Measurements from ENCODE around the gene LNPEP. TPM values are rescaled to one million over a fixed set of nuclear protein-coding genes. Genes with fewer than 3 reads are reported as not detected.
"Not testable (repeated sequence)": the region's sequence is repeated elsewhere in the genome, so short reads cannot be mapped to it uniquely, and the experiment has no call there.

The LNPEP gene
- total RNA-seq, 1 donor from 2014 or later, result 39.4 TPM

DNA sequence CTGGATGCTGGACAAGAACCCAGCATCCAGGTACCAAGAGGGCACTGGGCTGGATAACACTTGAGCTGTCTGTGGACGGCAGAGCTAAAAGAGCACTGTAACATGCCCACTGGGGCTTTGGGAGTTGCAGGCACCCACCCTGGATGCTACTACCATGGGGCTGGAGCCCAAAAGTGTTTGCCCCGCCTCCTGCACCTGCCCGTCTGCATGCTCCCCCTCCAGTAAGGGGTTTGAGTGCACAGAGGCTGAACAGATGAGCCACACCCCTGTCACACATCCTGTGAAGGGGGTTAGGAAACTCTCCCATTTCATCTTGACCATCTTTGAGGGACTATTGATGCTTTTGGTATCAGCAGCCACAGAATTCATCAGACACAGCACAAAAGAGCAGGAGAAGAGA lies 137.5 kb downstream of the LNPEP start:
- no peak overlapping the region for H3K4me3 Mint-ChIP-seq
- no peaks in the 10 kb centered on the region for H3K9me3 Mint-ChIP-seq
- intact Hi-C loops (cut with micrococcal nuclease), result no loop called here
- no peak overlapping the region for H3K27ac Mint-ChIP-seq
- no peaks in the 10 kb centered on the region for H3K4me1 Mint-ChIP-seq
- no peaks in the 10 kb centered on the region for H3K36me3 Mint-ChIP-seq (ENCODE audit: low read depth)
- peaks cover 3% of the 10 kb centered on the region for H3K27me3 Mint-ChIP-seq
- DNase-seq, result no peak

DNA sequence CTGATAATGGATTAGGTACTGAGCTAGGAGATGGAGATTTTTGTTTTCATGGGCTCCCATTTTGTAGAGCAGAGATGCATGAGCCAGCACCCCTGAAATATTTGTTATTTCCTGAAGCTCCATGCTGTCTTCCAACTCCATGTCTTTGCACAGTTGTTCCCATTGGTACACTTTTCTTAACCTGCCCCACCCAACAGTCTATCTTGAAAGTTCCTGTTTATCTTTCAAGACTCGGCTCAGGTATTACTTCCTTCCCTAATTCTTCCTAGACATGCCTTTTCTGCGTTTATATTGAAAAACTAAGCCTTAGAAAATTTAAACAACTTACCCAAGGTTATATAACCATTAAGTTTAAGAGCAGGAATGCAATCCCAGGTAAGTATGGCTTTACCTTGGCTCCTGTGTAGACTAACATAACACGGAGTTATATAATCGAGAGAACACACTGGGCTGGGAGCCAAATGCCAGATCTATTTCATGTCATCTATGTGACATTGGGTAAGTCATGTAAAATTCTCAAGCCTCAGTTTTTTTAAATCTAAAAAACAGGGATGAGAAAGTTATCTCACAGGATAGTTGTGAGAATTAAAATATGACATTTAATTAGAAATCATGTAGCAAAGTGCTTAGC lies 139.1 kb downstream of the LNPEP start:
- no peak overlapping the region for H3K4me3 Mint-ChIP-seq

GRCh38 chr5:97075649-97076048 lies 139.8 kb downstream of the LNPEP start:
- peaks cover 4% of the 10 kb centered on the region for H3K4me1 Mint-ChIP-seq
- intact Hi-C loops (cut with micrococcal nuclease), result no loop called here
- H3K36me3 Mint-ChIP-seq (ENCODE audit: low read depth), result no peaks in the 10 kb centered on the region
- H3K9me3 Mint-ChIP-seq, result no peaks in the 10 kb centered on the region
- peaks cover 7% of the 10 kb centered on the region for H3K27me3 Mint-ChIP-seq
- DNase-seq, result no peak
- no peak overlapping the region for H3K27ac Mint-ChIP-seq
- H3K4me3 Mint-ChIP-seq, result no peak overlapping the region

More for the DNA sequence above, 139.1 kb downstream of the LNPEP start:
- Mint-ChIP-seq H3K9me3 (no peaks in the 10 kb centered on the region), H3K4me1 (peaks cover 4% of the 10 kb centered on the region), H3K27ac (no peak overlapping the region), H3K36me3 (ENCODE audit: low read depth) (no peaks in the 10 kb centered on the region), H3K27me3 (peaks cover 7% of the 10 kb centered on the region)
- DNase-seq, result no peak
- intact Hi-C loops (cut with micrococcal nuclease), result no loop called here

- intact Hi-C loops (cut with micrococcal nuclease), result no loop called here
- Mint-ChIP-seq H3K36me3 (ENCODE audit: low read depth) (no peaks in the 10 kb centered on the region), H3K27ac (no peak overlapping the region), H3K27me3 (peaks cover 10% of the 10 kb centered on the region), H3K4me3 (no peak overlapping the region), H3K9me3 (no peaks in the 10 kb centered on the region), H3K4me1 (peaks cover 6% of the 10 kb centered on the region)
- DNase-seq, result no peak
Observed at GRCh38 chr5:97076098-97076497, 140.2 kb downstream of the LNPEP start.

DNA sequence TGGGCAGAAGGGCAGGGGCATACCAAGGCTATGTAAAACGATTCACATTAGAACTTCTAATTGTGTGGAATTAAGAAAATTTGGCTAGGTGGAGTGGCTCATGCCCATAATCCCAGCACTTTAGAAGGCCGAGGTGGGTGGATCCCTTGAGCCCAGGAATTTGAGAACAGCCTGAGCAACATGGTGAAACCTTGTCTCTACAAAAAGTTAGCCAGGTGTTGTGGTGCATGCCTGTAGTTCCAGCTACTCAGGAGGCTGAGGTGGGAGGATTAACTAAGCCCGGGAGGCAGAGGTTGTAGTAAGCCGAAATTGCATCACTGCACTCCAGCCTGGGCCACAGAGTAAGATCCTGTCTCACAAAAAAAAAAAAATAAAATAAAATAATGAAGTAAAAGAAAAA lies 141.4 kb downstream of the LNPEP start:
- intact Hi-C loops (cut with micrococcal nuclease), result no loop called here
- H3K4me1 Mint-ChIP-seq, result peaks cover 12% of the 10 kb centered on the region
- H3K9me3 Mint-ChIP-seq, result no peaks in the 10 kb centered on the region
- no peak overlapping the region for H3K4me3 Mint-ChIP-seq
- H3K27me3 Mint-ChIP-seq, result peaks cover 13% of the 10 kb centered on the region
- H3K27ac Mint-ChIP-seq, result no peak overlapping the region
- H3K36me3 Mint-ChIP-seq (ENCODE audit: low read depth), result no peaks in the 10 kb centered on the region
- DNase-seq, result no peak

DNA sequence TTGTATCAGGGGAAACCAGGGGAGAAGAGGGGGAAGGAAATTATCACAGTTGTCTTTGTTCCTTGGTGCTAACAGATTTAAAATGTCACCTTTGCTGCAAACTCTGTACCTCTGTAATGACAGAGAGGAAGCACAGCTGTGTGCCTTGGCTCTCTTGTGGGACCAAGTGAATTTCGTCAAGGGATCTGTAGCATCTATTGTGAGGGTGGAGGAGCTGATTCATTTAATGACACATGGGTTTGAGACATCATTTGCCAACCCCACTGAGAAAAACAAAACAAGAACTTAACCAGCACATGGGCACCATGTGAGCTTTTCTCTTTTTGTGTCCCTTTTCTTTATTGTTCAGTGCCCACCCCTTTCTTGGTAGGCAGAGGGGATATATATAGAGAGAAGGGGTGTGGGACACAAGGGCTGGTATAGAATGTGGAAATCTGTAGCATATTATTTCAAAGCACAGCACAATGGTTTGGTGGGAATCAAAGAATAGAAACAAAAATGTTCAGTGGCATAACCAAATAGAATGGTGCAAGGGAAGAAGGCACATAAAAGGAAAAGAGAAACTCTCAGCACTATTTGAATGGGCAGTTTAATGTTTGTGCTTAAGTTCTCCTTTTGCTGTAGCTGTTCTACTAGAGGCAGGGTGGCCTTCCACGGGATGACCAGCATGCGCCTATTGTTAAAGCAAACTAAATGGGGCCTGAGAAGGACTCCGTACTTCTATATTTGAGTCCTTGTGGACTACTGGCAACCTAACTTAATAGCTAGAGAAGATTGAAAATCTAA lies 143.3 kb downstream of the LNPEP start:
- DNase-seq, result no peak
- Mint-ChIP-seq H3K4me1 (peaks cover 13% of the 10 kb centered on the region), H3K27ac (no peak overlapping the region), H3K36me3 (ENCODE audit: low read depth) (no peaks in the 10 kb centered on the region), H3K27me3 (peaks cover 23% of the 10 kb centered on the region), H3K9me3 (peaks cover 1% of the 10 kb centered on the region), H3K4me3 (no peak overlapping the region)
- intact Hi-C loops (cut with micrococcal nuclease), result no loop called here

- H3K36me3 Mint-ChIP-seq (ENCODE audit: low read depth); DNase-seq; H3K9me3 Mint-ChIP-seq; intact Hi-C loops (cut with micrococcal nuclease); H3K4me3 Mint-ChIP-seq; H3K27ac Mint-ChIP-seq: not testable (repeated sequence)
- Mint-ChIP-seq H3K4me1 (peaks cover 11% of the 10 kb centered on the region), H3K27me3 (peaks cover 31% of the 10 kb centered on the region)
Observed at GRCh38 chr5:97084782-97085458, 149.0 kb downstream of the LNPEP start.

DNA sequence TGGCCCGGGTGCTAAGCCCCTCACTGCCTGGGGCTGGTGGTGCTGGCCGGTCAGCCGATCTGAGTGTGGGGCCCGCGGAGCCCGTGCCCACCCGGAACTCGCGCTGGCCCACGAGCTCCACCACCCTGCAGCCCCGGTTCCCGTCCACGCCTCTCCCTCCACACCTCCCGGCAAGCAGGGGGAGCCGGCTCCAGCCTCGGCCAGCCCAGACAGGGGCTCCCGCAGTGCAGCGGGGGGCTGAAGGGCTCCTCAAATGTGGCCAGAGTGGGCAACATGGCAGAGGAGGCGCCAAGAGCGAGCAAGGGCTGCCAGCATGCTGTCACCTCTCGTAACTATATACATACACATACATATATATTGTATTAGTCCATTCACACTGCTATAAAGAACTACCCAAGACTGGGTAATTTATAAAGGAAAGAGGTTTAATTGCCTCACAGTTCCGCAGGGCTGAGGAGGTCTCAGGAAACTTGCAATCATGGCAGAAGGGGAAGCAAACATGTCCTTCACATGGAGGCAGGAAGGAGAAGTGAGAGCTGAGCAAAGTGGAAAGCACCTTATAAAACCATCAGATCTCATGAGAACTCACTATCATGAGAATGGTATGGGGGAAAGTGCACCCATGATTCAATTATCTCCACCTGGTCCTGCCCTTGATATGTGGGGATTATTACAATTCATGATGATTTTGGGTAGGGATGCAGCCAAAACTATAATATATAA lies 149.7 kb downstream of the LNPEP start:
- Mint-ChIP-seq H3K9me3 (peaks cover 7% of the 10 kb centered on the region), H3K36me3 (ENCODE audit: low read depth) (no peaks in the 10 kb centered on the region), H3K4me1 (peaks cover 11% of the 10 kb centered on the region), H3K27me3 (peaks cover 34% of the 10 kb centered on the region), H3K27ac (no peak overlapping the region), H3K4me3 (no peak overlapping the region)
- no peak for DNase-seq
- intact Hi-C loops (cut with micrococcal nuclease), result no loop called here

Other genes with a start within 250 kb of the LNPEP start
- gene ERAP1, start 128.1 kb upstream of the LNPEP start, total RNA-seq, result 91.6 and 99.1 TPM in 2 replicates
- gene ERAP2, start 59.6 kb upstream of the LNPEP start, total RNA-seq, result 48.9 and 51.3 TPM in 2 replicates
- not detected in 2 replicates for gene LIX1, start 206.5 kb downstream of the LNPEP start, total RNA-seq
- 40.8 and 42.0 TPM in 2 replicates for gene RIOK2, start 247.2 kb downstream of the LNPEP start, total RNA-seq